ENCODE results near the gene GRHPR.
A peak's percentile ranks its signal among the peaks of the same experiment; 100 is the strongest.

Gene GRHPR
- long read RNA-seq, transcript GRHPR-201 (9 exons, 1,280 nt), result major isoform, 246 of 373 reads
- long read RNA-seq, transcript GRHPR-203 (9 exons, 1,080 nt), result minor isoform, 74 of 373 reads
- long read RNA-seq, partial matches to known transcripts, result 12 of 373 reads
- long read RNA-seq, other reads (novel, unspliced or antisense), result 39 of 373 reads

DNA sequence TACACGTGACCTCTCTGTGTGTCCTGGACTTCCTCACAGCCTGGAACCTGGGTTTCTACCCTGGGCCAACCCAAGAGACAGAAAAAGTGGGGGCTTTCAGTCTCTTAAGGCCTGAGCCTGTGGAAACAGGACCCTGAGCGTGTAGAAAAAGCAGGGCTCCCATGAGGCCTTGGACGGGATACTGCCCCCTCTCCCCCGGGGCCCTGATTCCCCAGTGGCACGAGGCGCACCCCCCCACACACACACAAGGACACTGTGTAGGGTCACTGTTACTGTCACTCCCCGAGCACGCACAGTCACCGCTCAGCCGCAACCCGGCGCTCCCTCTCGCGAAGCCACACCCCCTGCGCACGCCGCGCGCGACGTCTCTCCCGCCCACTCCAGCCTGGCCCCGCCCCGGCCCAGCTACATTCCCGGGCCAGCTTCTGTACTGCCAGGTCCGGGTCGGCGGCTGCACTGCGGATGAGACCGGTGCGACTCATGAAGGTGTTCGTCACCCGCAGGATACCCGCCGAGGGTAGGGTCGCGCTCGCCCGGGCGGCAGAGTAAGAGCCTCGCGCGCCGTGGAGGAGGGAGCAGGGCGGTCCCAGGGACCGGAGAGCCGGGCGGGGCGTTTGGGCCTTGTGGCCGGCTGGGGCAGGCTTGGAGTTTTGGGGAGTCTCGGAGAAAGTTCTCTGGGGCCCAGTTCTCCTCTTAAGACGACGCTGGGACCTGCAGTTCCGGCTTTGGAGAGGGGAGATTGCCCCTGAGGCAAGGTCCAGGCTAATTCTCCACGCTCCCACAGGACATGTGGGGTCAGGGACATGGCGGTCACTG is at the start of gene GRHPR:
TSS of gene GRHPR (plus strand) at position 408 of the 816 bp plus-strand sequence. CDS start at position 463, 55 bp downstream.
- Histone ChIP-seq H3K4me3 (replicated peaks; ENCODE audit: insufficient read depth, low read length) (peak within 1 kb of the TSS; percentile 79), H3K27ac (replicated peaks) (peak within 1 kb of the TSS; percentile 82), H3K27me3 (ENCODE audit: insufficient read depth, poor library complexity, severe bottlenecking) (no peaks in the 10 kb centered on the region)
- DNase-seq (ENCODE audit: low read depth in 1 of 2, low spot score in 1 of 2), result peak; percentile 80 to 88
- TF ChIP-seq CTCF (IDR thresholded peaks at IDR 0.05; ENCODE audit: insufficient read depth, low read length), result no peak
- no peak for TF ChIP-seq GABPA (IDR thresholded peaks at IDR 0.05; ENCODE audit: low read depth)
- peak; percentile 40; the same call in 1 of the 2 replicates for TF ChIP-seq SPI1 (IDR thresholded peaks at IDR 0.05; ENCODE audit: borderline replicate concordance, low read depth)
- TF ChIP-seq, protein P1, sequence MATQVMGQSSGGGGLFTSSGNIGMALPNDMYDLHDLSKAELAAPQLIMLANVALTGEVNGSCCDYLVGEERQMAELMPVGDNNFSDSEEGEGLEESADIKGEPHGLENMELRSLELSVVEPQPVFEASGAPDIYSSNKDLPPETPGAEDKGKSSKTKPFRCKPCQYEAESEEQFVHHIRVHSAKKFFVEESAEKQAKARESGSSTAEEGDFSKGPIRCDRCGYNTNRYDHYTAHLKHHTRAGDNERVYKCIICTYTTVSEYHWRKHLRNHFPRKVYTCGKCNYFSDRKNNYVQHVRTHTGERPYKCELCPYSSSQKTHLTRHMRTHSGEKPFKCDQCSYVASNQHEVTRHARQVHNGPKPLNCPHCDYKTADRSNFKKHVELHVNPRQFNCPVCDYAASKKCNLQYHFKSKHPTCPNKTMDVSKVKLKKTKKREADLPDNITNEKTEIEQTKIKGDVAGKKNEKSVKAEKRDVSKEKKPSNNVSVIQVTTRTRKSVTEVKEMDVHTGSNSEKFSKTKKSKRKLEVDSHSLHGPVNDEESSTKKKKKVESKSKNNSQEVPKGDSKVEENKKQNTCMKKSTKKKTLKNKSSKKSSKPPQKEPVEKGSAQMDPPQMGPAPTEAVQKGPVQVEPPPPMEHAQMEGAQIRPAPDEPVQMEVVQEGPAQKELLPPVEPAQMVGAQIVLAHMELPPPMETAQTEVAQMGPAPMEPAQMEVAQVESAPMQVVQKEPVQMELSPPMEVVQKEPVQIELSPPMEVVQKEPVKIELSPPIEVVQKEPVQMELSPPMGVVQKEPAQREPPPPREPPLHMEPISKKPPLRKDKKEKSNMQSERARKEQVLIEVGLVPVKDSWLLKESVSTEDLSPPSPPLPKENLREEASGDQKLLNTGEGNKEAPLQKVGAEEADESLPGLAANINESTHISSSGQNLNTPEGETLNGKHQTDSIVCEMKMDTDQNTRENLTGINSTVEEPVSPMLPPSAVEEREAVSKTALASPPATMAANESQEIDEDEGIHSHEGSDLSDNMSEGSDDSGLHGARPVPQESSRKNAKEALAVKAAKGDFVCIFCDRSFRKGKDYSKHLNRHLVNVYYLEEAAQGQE (IDR thresholded peaks at IDR 0.05; ENCODE audit: insufficient replicate concordance, low read depth), result peak; percentile 31
- peak; percentile 76 for TF ChIP-seq POLR2AphosphoS5 (IDR thresholded peaks at IDR 0.05; ENCODE audit: low read depth)

DNA sequence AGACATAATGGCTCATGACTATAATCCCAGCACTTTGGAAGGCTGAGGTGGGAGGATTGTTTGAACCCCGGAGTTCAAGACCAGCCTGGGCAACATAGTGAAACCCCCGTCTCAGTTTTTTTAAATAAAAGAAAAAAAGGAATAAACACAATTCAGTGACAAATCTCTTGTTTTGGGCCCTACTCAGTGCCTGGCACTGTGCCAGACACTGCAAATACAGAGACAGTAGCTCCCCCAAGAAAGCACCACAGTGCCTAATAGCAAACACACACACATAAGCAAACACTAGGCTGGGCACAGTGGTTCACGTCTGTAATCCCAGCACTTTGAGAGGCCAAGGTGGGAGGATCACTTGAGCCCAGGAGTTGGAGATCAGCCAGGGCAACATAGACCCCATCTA is 49.7 kb upstream of the GRHPR start:
- no peak for DNase-seq (ENCODE audit: low read depth in 1 of 2, low spot score in 1 of 2)
- no peak overlapping the region for H3K4me3 ChIP-seq (replicated peaks; ENCODE audit: insufficient read depth, low read length)
- TF ChIP-seq, protein P1 (IDR thresholded peaks at IDR 0.05; ENCODE audit: insufficient replicate concordance, low read depth), result no peak
- no peak for TF ChIP-seq POLR2AphosphoS5 (IDR thresholded peaks at IDR 0.05; ENCODE audit: low read depth)
- TF ChIP-seq SPI1 (IDR thresholded peaks at IDR 0.05; ENCODE audit: borderline replicate concordance, low read depth), result no peak
- no peak for TF ChIP-seq CTCF (IDR thresholded peaks at IDR 0.05; ENCODE audit: insufficient read depth, low read length)
- no peak for TF ChIP-seq GABPA (IDR thresholded peaks at IDR 0.05; ENCODE audit: low read depth)
- H3K27me3 ChIP-seq (ENCODE audit: insufficient read depth, poor library complexity, severe bottlenecking), result no peaks in the 10 kb centered on the region
- H3K27ac ChIP-seq (replicated peaks), result no peak overlapping the region

- DNase-seq (ENCODE audit: low read depth in 1 of 2, low spot score in 1 of 2), result no peak
- H3K27ac ChIP-seq (replicated peaks), result no peak overlapping the region
- H3K4me3 ChIP-seq (replicated peaks; ENCODE audit: insufficient read depth, low read length), result no peak overlapping the region
- TF ChIP-seq SPI1 (IDR thresholded peaks at IDR 0.05; ENCODE audit: borderline replicate concordance, low read depth), result no peak
- TF ChIP-seq POLR2AphosphoS5 (IDR thresholded peaks at IDR 0.05; ENCODE audit: low read depth), result no peak
- no peak for TF ChIP-seq GABPA (IDR thresholded peaks at IDR 0.05; ENCODE audit: low read depth)
- no peak for TF ChIP-seq CTCF (IDR thresholded peaks at IDR 0.05; ENCODE audit: insufficient read depth, low read length)
- TF ChIP-seq, protein P1 (IDR thresholded peaks at IDR 0.05; ENCODE audit: insufficient replicate concordance, low read depth), result no peak
- H3K27me3 ChIP-seq (ENCODE audit: insufficient read depth, poor library complexity, severe bottlenecking), result no peaks in the 10 kb centered on the region
These were observed 48.9 kb upstream of the GRHPR start for GRCh38 chr9:37373621-37374020.

Measured in HL-60 (cell line).